HepG2 (cell line): ENCODE data around the gene PERCC1. TPM values are rescaled to one million over a fixed set of nuclear protein-coding genes. Genes with fewer than 3 reads are reported as not detected.

Experiments
- ATAC-seq: fragments of 200-7000 bp; cut with Tn5 transposase; 3 replicates; pipeline ENCODE4 v1.9.1; 2020; ENCODE audit warnings: mild to moderate bottlenecking, moderate library complexity
- BruUV-seq: library from RNA; stranded (reverse); fragments of 400-500 nt; replicated peaks from 2 replicates; lab custom pipeline; 2021; lab: Mats Ljungman, UMichigan
- CTCF ChIA-PET: fragments of 300-600 bp; formaldehyde crosslinking; extraction: SDS; loops from one replicate; lab custom pipeline; 2021; ENCODE audit warnings: low total read pairs, inconsistent platforms, low intra/inter-chr PET ratio; lab: Yijun Ruan, JAX
- POLR2A ChIA-PET: fragments of 350-600 bp; sonication (Branson Sonifier 250); formaldehyde crosslinking; loops from one replicate; lab custom pipeline; 2020; ENCODE audit warnings: antibody characterized with exemption, inconsistent platforms; lab: Yijun Ruan, JAX
- DNase-seq: peaks from one replicate; pipeline ENCODE4 v3.0.0-alpha.2; 2015; ENCODE audit warnings: low spot score
- FAIRE-seq: peaks from 3 replicates; lab custom pipeline; 2011; peaks lifted over from hg19 to GRCh38; lab: Jason Lieb, UNC
- H2AFZ ChIP-seq: one replicate; pipeline ENCODE4 v1.6.1; 2011; ENCODE audit warnings: low read length, inconsistent platforms
- H3K27ac ChIP-seq: fragments of 300-600 bp; 3 replicates; pipeline ENCODE4 v1.8.0; 2011; ENCODE audit warnings: mixed run types, mild to moderate bottlenecking, mixed read lengths, low read length, inconsistent platforms; ENCODE audit not compliant: insufficient read depth; ENCODE audit errors: extremely low read length
- H3K27me3 ChIP-seq, 2 experiments: fragments of 200-600 bp in 1 of 2; 2 replicates in 1 of 2; 3 replicates in 1 of 2; pipeline versions ENCODE4 v1.6.0 to v1.8.0; 2011; ENCODE audit warnings: low read length in 2 of 2, mild to moderate bottlenecking in 2 of 2, moderate library complexity in 2 of 2, inconsistent platforms in 1 of 2; ENCODE audit not compliant: insufficient read depth in 2 of 2, control insufficient read depth in 1 of 2
- H3K36me3 ChIP-seq, 2 experiments: fragments of 200-600 bp in 1 of 2; replicated peaks in 1 of 2; 2 replicates in 1 of 2; 3 replicates in 1 of 2; pipeline versions ENCODE4 v1.5.1 to v1.8.0; 2011; ENCODE audit warnings: low read length in 2 of 2, inconsistent platforms in 1 of 2; ENCODE audit not compliant: insufficient read depth in 2 of 2, control insufficient read depth in 1 of 2
- H3K4me1 ChIP-seq: 2 replicates; pipeline ENCODE4 v1.5.1; 2012; ENCODE audit warnings: low read length, inconsistent platforms; ENCODE audit not compliant: insufficient read depth
- H3K4me2 ChIP-seq: 2 replicates; pipeline ENCODE4 v1.6.0; 2011; ENCODE audit warnings: low read depth, low read length, inconsistent platforms
- H3K4me3 ChIP-seq, 3 experiments: fragments of 200-600 bp in 1 of 3; sonication (generic), shearing (Covaris generic) in 1 of 3; replicated peaks in 1 of 3; 2 replicates each; pipeline ENCODE4 v1.5.1; 2011 to 2016; ENCODE audit warnings: low read length in 3 of 3, inconsistent platforms in 2 of 3, low read depth in 2 of 3, mild to moderate bottlenecking in 2 of 3, control low read depth in 1 of 3, mixed read lengths in 1 of 3; ENCODE audit not compliant: insufficient read depth in 1 of 3
- H3K79me2 ChIP-seq: one replicate; pipeline ENCODE4 v1.6.1; 2011; ENCODE audit warnings: low read length, inconsistent platforms; ENCODE audit not compliant: insufficient read depth
- H3K9ac ChIP-seq: 2 replicates; pipeline ENCODE4 v1.6.0; 2011; ENCODE audit warnings: mild to moderate bottlenecking, low read depth, low read length, inconsistent platforms; ENCODE audit not compliant: insufficient read depth
- H3K9me3 ChIP-seq: 2 replicates; pipeline ENCODE4 v1.5.1; 2012; ENCODE audit warnings: mild to moderate bottlenecking, low read length
- H4K20me1 ChIP-seq: 2 replicates; pipeline ENCODE4 v1.6.0; 2011; ENCODE audit warnings: inconsistent platforms, mild to moderate bottlenecking, low read length, moderate library complexity; ENCODE audit not compliant: insufficient read depth
- ATAD3A ChIP-seq: sonication (generic); formaldehyde crosslinking; IDR thresholded peaks from 2 replicates; pipeline ENCODE4 v1.4.0; 2020; ENCODE audit warnings: missing genetic modification reagents
- MAZ ChIP-seq, 2 experiments: sonication (generic) in 1 of 2; formaldehyde crosslinking in 1 of 2; IDR thresholded peaks; 2 replicates each; pipeline versions ENCODE4 v1.5.0 to v1.6.1; 2012 to 2020; ENCODE audit warnings: low read depth in 2 of 2, mild to moderate bottlenecking in 2 of 2, borderline replicate concordance in 1 of 2, improper control_type of control experiment in 1 of 2, low read length in 1 of 2, missing genetic modification reagents in 1 of 2, moderate library complexity in 1 of 2
- ZBTB38 ChIP-seq: sonication (generic); formaldehyde crosslinking; IDR thresholded peaks from 2 replicates; pipeline ENCODE4 v1.5.1; 2020; ENCODE audit warnings: mild to moderate bottlenecking, missing genetic modification reagents
- ZBTB7A ChIP-seq: sonication (generic); formaldehyde crosslinking; IDR thresholded peaks from 2 replicates; pipeline ENCODE4 v1.8.0; 2022; ENCODE audit warnings: mild to moderate bottlenecking, missing genetic modification reagents
- ZFY ChIP-seq: sonication (generic); formaldehyde crosslinking; IDR thresholded peaks from 2 replicates; pipeline ENCODE4 v1.4.0; 2020; ENCODE audit warnings: missing genetic modification reagents
- ZNF414 ChIP-seq: sonication (generic); formaldehyde crosslinking; IDR thresholded peaks from 2 replicates; pipeline ENCODE4 v1.5.0; 2020; ENCODE audit warnings: missing genetic modification reagents
- ZNF451 ChIP-seq: sonication (generic); formaldehyde crosslinking; IDR thresholded peaks from 2 replicates; pipeline ENCODE4 v1.5.0; 2020; ENCODE audit warnings: mild to moderate bottlenecking, missing genetic modification reagents
- ZNF556 ChIP-seq: sonication (generic); formaldehyde crosslinking; IDR thresholded peaks from 2 replicates; pipeline ENCODE4 v1.4.0; 2020; ENCODE audit warnings: mild to moderate bottlenecking, missing genetic modification reagents, borderline replicate concordance
- ZNF572 ChIP-seq: sonication (generic); formaldehyde crosslinking; IDR thresholded peaks from 2 replicates; pipeline ENCODE4 v1.5.1; 2020; ENCODE audit warnings: mild to moderate bottlenecking, missing genetic modification reagents
- ZSCAN30 ChIP-seq: sonication (generic); formaldehyde crosslinking; IDR thresholded peaks from 2 replicates; pipeline ENCODE4 v1.5.0; 2020; ENCODE audit warnings: mild to moderate bottlenecking, missing genetic modification reagents
- WGBS: methylation state at CpG from one replicate; pipeline ENCODE4 v1.1.6; 2017; ENCODE audit warnings: low lambda C conversion rate; 5-methylcytosine and 5-hydroxymethylcytosine counted together
- in situ Hi-C: cut with HindIII; loops from 2 replicates; pipeline ENCODE4 v1.10.0; 2017; ENCODE audit warnings: low pct_unique_long_range_greater_than_20kb; ENCODE audit not compliant: extremely low pct_ligation_motif_present
- intact Hi-C: fragments of 100-400 bp; cut with micrococcal nuclease; formaldehyde crosslinking; loops from one replicate; pipeline ENCODE4 v1.10.0; 2022; ENCODE audit not compliant: unreplicated experiment
- polyA plus RNA-seq, 8 experiments: library from polyadenylated mRNA; depleted of rRNA in 3 of 8; stranded (reverse) in 7 of 8; unstranded in 1 of 8; fragments of >200 nt; fragmentation: Illumina TruSeq in 4 of 8; extraction: Trizol in 4 of 8; gene quantifications; 2 replicates each; pipeline versions ENCODE4 v1.2.1 to v1.2.3, GENCODE V29; 2011 to 2016; ENCODE audit warnings: low read depth in 4 of 8, missing spikeins in 1 of 8, mixed read lengths in 1 of 8; ENCODE audit not compliant: insufficient read depth in 1 of 8
- total RNA-seq, 5 experiments: library from RNA; depleted of rRNA; stranded (reverse); fragments of >200 nt; fragmentation: Illumina TruSeq; extraction: Trizol; gene quantifications; 2 replicates each; pipeline ENCODE4 v1.2.3, GENCODE V29; 2016; ENCODE audit warnings: low read depth in 1 of 5
- TF ChIP-seq, protein P1 (sequence below): sonication (generic); formaldehyde crosslinking; IDR thresholded peaks from 2 replicates; pipeline ENCODE4 v1.4.0; 2020; ENCODE audit warnings: missing genetic modification reagents
- TF ChIP-seq, protein P2 (sequence below): sonication (generic); formaldehyde crosslinking; IDR thresholded peaks from 2 replicates; pipeline ENCODE4 v1.9.0; 2021; ENCODE audit warnings: missing genetic modification reagents, borderline replicate concordance

The PERCC1 gene
- total and polyA plus RNA-seq, 2 of the 13 experiments (the other 11 are each of a cell fraction or from before 2014, with no cell fraction given): 0.15 TPM; not detected in 1

GRCh38 chr16:1481906-1482835, 51.3 kb downstream of the PERCC1 start:
- FAIRE-seq (no peak), DNase-seq (no peak), ATAC-seq (no peak)
- H3K27ac ChIP-seq: no peak overlapping the region
- 41% methylated on average over 18 of the region's 28 CpGs for WGBS
- ChIA-PET POLR2A (interaction anchor here (1.8 kb wide), 1 partner anchor 11 kb away, joined by 5 read pairs; the partner anchor contains the start of gene TELO2), CTCF (no interaction called here)
- peak overlapping the region; percentile 7; the same call in 1 of the 2 replicates for H3K4me2 ChIP-seq
- no peak overlapping the region for H3K4me3 ChIP-seq
- no peaks in the 10 kb centered on the region for H4K20me1 ChIP-seq
- no peaks in the 10 kb centered on the region for H3K36me3 ChIP-seq
- H3K27me3 ChIP-seq: peaks cover 6 to 48% of the 10 kb centered on the region in 2 experiments
- BruUV-seq: no TSS peak
- H3K9me3 ChIP-seq: no peaks in the 10 kb centered on the region
- peaks cover 7% of the 10 kb centered on the region; the same call in 1 of the 2 replicates for H3K4me1 ChIP-seq
- in situ Hi-C loops: no loop called here
- no peaks in the 10 kb centered on the region for H3K79me2 ChIP-seq
- intact Hi-C loops: no loop called here
- H3K9ac ChIP-seq: no peak overlapping the region
- no peak overlapping the region for H2AFZ ChIP-seq
- TF ChIP-seq, protein P1, sequence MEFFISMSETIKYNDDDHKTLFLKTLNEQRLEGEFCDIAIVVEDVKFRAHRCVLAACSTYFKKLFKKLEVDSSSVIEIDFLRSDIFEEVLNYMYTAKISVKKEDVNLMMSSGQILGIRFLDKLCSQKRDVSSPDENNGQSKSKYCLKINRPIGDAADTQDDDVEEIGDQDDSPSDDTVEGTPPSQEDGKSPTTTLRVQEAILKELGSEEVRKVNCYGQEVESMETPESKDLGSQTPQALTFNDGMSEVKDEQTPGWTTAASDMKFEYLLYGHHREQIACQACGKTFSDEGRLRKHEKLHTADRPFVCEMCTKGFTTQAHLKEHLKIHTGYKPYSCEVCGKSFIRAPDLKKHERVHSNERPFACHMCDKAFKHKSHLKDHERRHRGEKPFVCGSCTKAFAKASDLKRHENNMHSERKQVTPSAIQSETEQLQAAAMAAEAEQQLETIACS: no peak
- TF ChIP-seq ZBTB7A (CRISPR knock-in tag) (no peak), ZNF451 (no peak), MAZ (IDR thresholded peaks at IDR 0.05; ENCODE audit: borderline replicate concordance, low read depth, low read length) (no peak), MAZ (CRISPR knock-in tag; IDR thresholded peaks at IDR 0.05; ENCODE audit: low read depth) (no peak), ZNF556 (no peak), ATAD3A (CRISPR knock-in tag) (no peak), ZNF414 (CRISPR knock-in tag) (no peak), ZFY (CRISPR knock-in tag) (no peak), ZNF572 (CRISPR knock-in tag) (no peak), ZBTB38 (no peak), ZSCAN30 (CRISPR knock-in tag) (no peak)
- TF ChIP-seq, protein P2, sequence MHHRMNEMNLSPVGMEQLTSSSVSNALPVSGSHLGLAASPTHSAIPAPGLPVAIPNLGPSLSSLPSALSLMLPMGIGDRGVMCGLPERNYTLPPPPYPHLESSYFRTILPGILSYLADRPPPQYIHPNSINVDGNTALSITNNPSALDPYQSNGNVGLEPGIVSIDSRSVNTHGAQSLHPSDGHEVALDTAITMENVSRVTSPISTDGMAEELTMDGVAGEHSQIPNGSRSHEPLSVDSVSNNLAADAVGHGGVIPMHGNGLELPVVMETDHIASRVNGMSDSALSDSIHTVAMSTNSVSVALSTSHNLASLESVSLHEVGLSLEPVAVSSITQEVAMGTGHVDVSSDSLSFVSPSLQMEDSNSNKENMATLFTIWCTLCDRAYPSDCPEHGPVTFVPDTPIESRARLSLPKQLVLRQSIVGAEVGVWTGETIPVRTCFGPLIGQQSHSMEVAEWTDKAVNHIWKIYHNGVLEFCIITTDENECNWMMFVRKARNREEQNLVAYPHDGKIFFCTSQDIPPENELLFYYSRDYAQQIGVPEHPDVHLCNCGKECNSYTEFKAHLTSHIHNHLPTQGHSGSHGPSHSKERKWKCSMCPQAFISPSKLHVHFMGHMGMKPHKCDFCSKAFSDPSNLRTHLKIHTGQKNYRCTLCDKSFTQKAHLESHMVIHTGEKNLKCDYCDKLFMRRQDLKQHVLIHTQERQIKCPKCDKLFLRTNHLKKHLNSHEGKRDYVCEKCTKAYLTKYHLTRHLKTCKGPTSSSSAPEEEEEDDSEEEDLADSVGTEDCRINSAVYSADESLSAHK (CRISPR knock-in tag): no peak
